Lower leg skin (tissue), 4 donors: ENCODE data around the gene NR6A1. TPM values are rescaled to one million over a fixed set of nuclear protein-coding genes. Genes with fewer than 3 reads are reported as not detected.

Experiments used
- DNase-seq, 2 donors: peaks; one replicate each; pipeline ENCODE4 v3.0.0-alpha.2; 2019; ENCODE audit warnings: low spot score in 2 of 2
- H3K4me3 ChIP-seq: fragments of 200-600 bp; sonication (generic); 2 replicates; pipeline ENCODE4 v1.5.1; 2017; ENCODE audit warnings: mild to moderate bottlenecking, low read depth; ENCODE audit not compliant: poor library complexity, severe bottlenecking
- CTCF ChIP-seq, 3 donors: fragments of 450-650 bp; IDR thresholded peaks; one replicate each; pipeline ENCODE4 v1.5.1; 2016; ENCODE audit warnings: antibody characterized with exemption in 3 of 3, mild to moderate bottlenecking in 3 of 3, moderate library complexity in 2 of 3
- POLR2A ChIP-seq, 2 donors: fragments of 450-650 bp; IDR thresholded peaks; one replicate each; pipeline ENCODE4 v1.6.1; 2016 to 2017; ENCODE audit warnings: antibody characterized with exemption in 2 of 2, mild to moderate bottlenecking in 1 of 2, moderate library complexity in 1 of 2
- WGBS, 2 donors: methylation state at CpG; one replicate each; pipeline ENCODE4 v1.1.5; 2018; 5-methylcytosine and 5-hydroxymethylcytosine counted together
- intact Hi-C: fragments of 100-400 bp; cut with DNase I; formaldehyde crosslinking; loops from one replicate; pipeline ENCODE4 v1.15.0; 2023; ENCODE audit warnings: low total_unique reads
- total RNA-seq, 4 donors: library from RNA; depleted of rRNA; stranded (reverse); fragments of >200 nt; gene quantifications; one replicate each; pipeline ENCODE4 v1.1.0, GENCODE V29; 2016

Gene NR6A1
- total RNA-seq, 4 donors from 2014 or later: 3.0 to 4.9 (median 3.8) TPM

GRCh38 chr9:124613849-124614248 lies 157.3 kb downstream of the NR6A1 start:
- no peak for DNase-seq
- TF ChIP-seq POLR2A (IDR thresholded peaks at IDR 0.05): no peak
- TF ChIP-seq CTCF (IDR thresholded peaks at IDR 0.05): no peak
- WGBS, 2 donors: 77 to 86% methylated on average over 2 of the region's 2 CpGs
- no peak overlapping the region for H3K4me3 ChIP-seq
- intact Hi-C loops: no loop called here

- WGBS, 2 donors: 94 to 97% methylated on average over 2 of the region's 2 CpGs
- intact Hi-C loops: no loop called here
These were observed 160.0 kb downstream of the NR6A1 start for GRCh38 chr9:124611106-124611505.

GRCh38 chr9:124606027-124606426 lies 165.1 kb downstream of the NR6A1 start:
- WGBS, 2 donors: 88 to 93% methylated on average over 2 of the region's 2 CpGs

More at GRCh38 chr9:124611106-124611505, 160.0 kb downstream of the NR6A1 start:
- no peak for DNase-seq
- TF ChIP-seq POLR2A (IDR thresholded peaks at IDR 0.05) (no peak), CTCF (IDR thresholded peaks at IDR 0.05) (no peak)
- H3K4me3 ChIP-seq: no peak overlapping the region

GRCh38 chr9:124605258-124605657 lies 165.9 kb downstream of the NR6A1 start:
- DNase-seq: no peak
- WGBS, 2 donors: 72 to 83% methylated on average over 4 of the region's 4 CpGs
- no peak overlapping the region for H3K4me3 ChIP-seq
- TF ChIP-seq CTCF (IDR thresholded peaks at IDR 0.05) (no peak), POLR2A (IDR thresholded peaks at IDR 0.05) (no peak)
- intact Hi-C loops: no loop called here

More at GRCh38 chr9:124606027-124606426, 165.1 kb downstream of the NR6A1 start:
- H3K4me3 ChIP-seq: no peak overlapping the region
- intact Hi-C loops: no loop called here
- no peak for TF ChIP-seq POLR2A (IDR thresholded peaks at IDR 0.05)
- no peak for TF ChIP-seq CTCF (IDR thresholded peaks at IDR 0.05)
- DNase-seq: no peak

- 62 to 84% methylated on average over 2 of the region's 2 CpGs for WGBS, 2 donors
- H3K4me3 ChIP-seq: no peak overlapping the region
- intact Hi-C loops: no loop called here
- no peak for TF ChIP-seq POLR2A (IDR thresholded peaks at IDR 0.05)
- TF ChIP-seq CTCF (IDR thresholded peaks at IDR 0.05): no peak
- DNase-seq: no peak
These were observed 168.5 kb downstream of the NR6A1 start for GRCh38 chr9:124602632-124603031.

- TF ChIP-seq POLR2A (IDR thresholded peaks at IDR 0.05) (no peak), CTCF (IDR thresholded peaks at IDR 0.05) (no peak)
- H3K4me3 ChIP-seq: no peak overlapping the region
- DNase-seq: peak in 1 of 2 donors; percentile 40
- WGBS, 2 donors: 42 to 52% methylated on average over 2 of the region's 2 CpGs
- intact Hi-C loops: no loop called here
These were observed 168.9 kb downstream of the NR6A1 start for GRCh38 chr9:124602204-124602603.
